ENCODE results near the gene SEC14L5. TPM values are rescaled to one million over a fixed set of nuclear protein-coding genes. Genes with fewer than 3 reads are reported as not detected.

The SEC14L5 gene
- total and polyA plus RNA-seq, 2 donors (not counting 3 experiments of a cell fraction or from before 2014, with no cell fraction given) = not detected

DNA sequence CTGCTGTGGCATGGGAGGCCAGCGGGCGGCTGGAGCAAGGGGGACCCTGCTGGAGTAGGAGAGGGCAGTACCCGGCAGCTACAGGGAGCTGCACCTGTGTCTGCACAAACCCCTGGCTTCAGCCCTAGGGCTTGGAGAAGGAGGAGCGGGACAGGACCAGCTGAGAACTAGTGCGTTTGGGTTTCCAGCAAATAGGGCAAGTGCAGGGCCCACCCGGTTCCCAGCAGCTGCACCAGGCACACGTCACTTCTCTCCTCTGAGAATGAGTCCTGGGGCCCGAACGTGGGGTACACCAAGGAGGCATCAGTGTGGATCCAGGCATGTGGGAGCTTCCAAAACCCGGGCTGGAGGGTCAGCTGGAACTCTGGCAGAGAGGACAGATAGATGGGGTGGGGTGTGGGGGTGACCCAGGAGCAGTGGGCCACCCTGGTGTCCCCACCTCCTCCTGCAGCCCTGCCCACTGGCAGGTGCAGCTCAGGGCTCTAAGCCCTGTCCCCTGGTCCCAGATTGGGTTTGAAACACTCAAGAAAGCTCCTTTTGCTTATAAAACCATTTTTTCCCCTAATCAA is 102.0 kb downstream of the SEC14L5 start:
- Histone ChIP-seq H2AFZ (ENCODE audit: low read depth, low read length) (no peak overlapping the region), H3K79me2 (ENCODE audit: control insufficient read depth, insufficient read depth, low read length) (no peaks in the 10 kb centered on the region), H3K4me2 (ENCODE audit: insufficient read depth, low read length) (no peak overlapping the region), H3K27me3 (ENCODE audit: control insufficient read depth in 2 of 2, insufficient read depth in 2 of 2, low read length in 2 of 2) (peaks cover 0 to 3% of the 10 kb centered on the region in 2 experiments), H3K9me3 (replicated peaks; ENCODE audit: control insufficient read depth, insufficient read depth, low read length) (no peaks in the 10 kb centered on the region), H3K4me3 (replicated peaks in 1 of 3; ENCODE audit: insufficient read depth in 1 of 3, low read depth in 1 of 3, low read length in 3 of 3) (no peak overlapping the region), H3K4me1 (ENCODE audit: control insufficient read depth, extremely low read depth, insufficient read depth, low read length) (no peaks in the 10 kb centered on the region), H3K9me1 (replicated peaks; ENCODE audit: control insufficient read depth, extremely low read depth, insufficient read depth, low read length) (no peaks in the 10 kb centered on the region), H3K27ac (ENCODE audit: insufficient read depth, low read depth, low read length) (no peak overlapping the region), H4K20me1 (replicated peaks; ENCODE audit: control insufficient read depth, extremely low read depth, insufficient read depth, low read length) (no peaks in the 10 kb centered on the region), H3K9ac (replicated peaks; ENCODE audit: extremely low read depth, insufficient read depth, low read length) (no peak overlapping the region), H3K36me3 (ENCODE audit: control insufficient read depth in 2 of 2, extremely low read depth in 1 of 2, insufficient read depth in 2 of 2, low read length in 2 of 2) (no peaks in the 10 kb centered on the region)
- ChIA-PET POLR2A (no interaction called here), CTCF (interaction anchor here (0.7 kb wide), 1 partner anchor 35 kb away, joined by 3 read pairs; no protein-coding TSS in a partner anchor)
- dilution Hi-C loops (cut with MboI; ENCODE audit: extremely low pct_ligation_motif_present, low sequenced_read_pairs) (no loop called here), intact Hi-C loops (cut with micrococcal nuclease) (no loop called here)
- TF ChIP-seq, protein P1, sequence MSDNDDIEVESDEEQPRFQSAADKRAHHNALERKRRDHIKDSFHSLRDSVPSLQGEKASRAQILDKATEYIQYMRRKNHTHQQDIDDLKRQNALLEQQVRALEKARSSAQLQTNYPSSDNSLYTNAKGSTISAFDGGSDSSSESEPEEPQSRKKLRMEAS (IDR thresholded peaks at IDR 0.05; ENCODE audit: insufficient read depth, insufficient read length) = no peak
- TF ChIP-seq EZH2 (IDR thresholded peaks at IDR 0.05; ENCODE audit: borderline replicate concordance, low read depth, low read length, severe bottlenecking) (no peak), POLR2A (IDR thresholded peaks at IDR 0.05; ENCODE audit: low read depth, low read length) (no peak), MYC (IDR thresholded peaks at IDR 0.05; ENCODE audit: low read depth, low read length) (no peak), POLR2AphosphoS5 (IDR thresholded peaks at IDR 0.05; ENCODE audit: insufficient read depth, low read depth, low read length) (no peak), FOS (IDR thresholded peaks at IDR 0.05; ENCODE audit: borderline replicate concordance, insufficient read depth, low read length) (no peak), GATA2 (IDR thresholded peaks at IDR 0.05; ENCODE audit: insufficient read depth, insufficient read length, low read depth, low read length) (no peak), JUN (IDR thresholded peaks at IDR 0.05; ENCODE audit: borderline replicate concordance, insufficient read depth, insufficient read length, low read depth) (no peak)
- TF ChIP-seq, protein P2, sequence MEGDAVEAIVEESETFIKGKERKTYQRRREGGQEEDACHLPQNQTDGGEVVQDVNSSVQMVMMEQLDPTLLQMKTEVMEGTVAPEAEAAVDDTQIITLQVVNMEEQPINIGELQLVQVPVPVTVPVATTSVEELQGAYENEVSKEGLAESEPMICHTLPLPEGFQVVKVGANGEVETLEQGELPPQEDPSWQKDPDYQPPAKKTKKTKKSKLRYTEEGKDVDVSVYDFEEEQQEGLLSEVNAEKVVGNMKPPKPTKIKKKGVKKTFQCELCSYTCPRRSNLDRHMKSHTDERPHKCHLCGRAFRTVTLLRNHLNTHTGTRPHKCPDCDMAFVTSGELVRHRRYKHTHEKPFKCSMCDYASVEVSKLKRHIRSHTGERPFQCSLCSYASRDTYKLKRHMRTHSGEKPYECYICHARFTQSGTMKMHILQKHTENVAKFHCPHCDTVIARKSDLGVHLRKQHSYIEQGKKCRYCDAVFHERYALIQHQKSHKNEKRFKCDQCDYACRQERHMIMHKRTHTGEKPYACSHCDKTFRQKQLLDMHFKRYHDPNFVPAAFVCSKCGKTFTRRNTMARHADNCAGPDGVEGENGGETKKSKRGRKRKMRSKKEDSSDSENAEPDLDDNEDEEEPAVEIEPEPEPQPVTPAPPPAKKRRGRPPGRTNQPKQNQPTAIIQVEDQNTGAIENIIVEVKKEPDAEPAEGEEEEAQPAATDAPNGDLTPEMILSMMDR (IDR thresholded peaks at IDR 0.05; ENCODE audit: extremely low read depth in 1 of 2, insufficient read depth in 1 of 2, low read depth in 1 of 2, low read length in 2 of 2) = no peak
- DNase-seq (ENCODE audit: low read depth, low spot score) (no peak), FAIRE-seq (no peak)
- BruUV-seq (replicated peaks) = no TSS peak

All from endothelial cell of umbilical vein (primary cell).